Epidermal melanocyte (primary cell): ENCODE data around the gene GPR141.
"Not testable (repeated sequence)": the region's sequence is repeated elsewhere in the genome, so short reads cannot be mapped to it uniquely, and the experiment has no call there.

ENCODE experiments used
- DNase-seq: peaks from one replicate; pipeline ENCODE4 v3.0.0; 2011; ENCODE audit warnings: low spot score; ENCODE audit not compliant: insufficient read length

GPR141 gene

DNA sequence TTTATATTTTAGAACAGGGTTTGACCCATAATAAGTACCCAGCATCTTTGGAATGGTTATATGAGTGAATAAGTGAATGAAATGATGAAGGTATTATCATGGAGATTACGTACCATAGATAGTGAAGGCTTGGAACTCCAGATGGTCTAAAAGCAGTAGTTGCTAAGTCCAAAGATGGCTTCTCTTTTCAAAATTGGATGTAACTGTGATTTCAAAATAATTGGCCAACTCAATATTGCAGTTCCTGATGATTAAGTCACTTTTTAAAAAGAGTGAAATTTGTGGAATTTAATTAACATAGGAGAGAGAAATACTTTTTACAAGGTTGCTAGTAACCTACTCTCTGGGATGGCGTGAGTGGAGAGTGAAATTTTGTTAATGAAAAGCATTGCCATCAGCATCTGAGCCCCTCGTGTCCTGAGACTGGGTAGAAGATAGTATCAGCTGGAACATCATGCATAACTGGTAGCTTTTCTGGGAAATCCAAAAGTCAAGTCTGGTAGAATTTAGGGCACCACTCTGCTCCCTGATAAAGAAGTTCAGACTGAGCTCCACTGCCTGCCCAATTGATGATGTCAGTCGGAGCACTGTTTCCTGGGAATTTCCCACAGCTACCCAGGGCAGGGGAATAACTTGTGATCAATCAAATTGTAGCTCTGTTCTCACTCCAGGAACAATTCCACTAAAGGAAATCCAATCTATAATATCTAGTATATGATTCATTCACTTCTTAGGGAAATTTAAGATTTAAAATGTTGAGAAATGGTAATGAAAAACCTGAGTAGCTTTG is 3.2 kb downstream of the GPR141 start:
- DNase-seq: no peak

DNA sequence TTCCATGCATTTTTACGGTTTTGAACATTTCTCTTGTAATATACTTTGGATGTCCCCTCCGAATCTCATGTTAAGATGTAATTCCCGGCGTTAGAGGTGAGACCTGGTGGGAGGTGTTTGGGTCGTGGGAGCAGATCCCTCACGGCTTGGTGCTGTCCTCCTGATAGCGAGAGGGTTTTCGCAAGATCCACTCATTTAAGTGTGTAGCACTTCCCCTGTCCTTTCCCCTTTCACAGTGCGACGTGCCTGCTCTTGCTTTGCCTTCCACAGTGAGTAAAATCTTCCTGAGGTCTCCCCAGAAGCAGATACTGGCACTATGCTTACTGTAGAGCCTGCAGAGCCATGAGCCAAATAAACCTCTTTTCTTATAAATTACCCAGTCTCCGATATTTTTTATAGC is 6.6 kb downstream of the GPR141 start:
- no peak for DNase-seq

DNA sequence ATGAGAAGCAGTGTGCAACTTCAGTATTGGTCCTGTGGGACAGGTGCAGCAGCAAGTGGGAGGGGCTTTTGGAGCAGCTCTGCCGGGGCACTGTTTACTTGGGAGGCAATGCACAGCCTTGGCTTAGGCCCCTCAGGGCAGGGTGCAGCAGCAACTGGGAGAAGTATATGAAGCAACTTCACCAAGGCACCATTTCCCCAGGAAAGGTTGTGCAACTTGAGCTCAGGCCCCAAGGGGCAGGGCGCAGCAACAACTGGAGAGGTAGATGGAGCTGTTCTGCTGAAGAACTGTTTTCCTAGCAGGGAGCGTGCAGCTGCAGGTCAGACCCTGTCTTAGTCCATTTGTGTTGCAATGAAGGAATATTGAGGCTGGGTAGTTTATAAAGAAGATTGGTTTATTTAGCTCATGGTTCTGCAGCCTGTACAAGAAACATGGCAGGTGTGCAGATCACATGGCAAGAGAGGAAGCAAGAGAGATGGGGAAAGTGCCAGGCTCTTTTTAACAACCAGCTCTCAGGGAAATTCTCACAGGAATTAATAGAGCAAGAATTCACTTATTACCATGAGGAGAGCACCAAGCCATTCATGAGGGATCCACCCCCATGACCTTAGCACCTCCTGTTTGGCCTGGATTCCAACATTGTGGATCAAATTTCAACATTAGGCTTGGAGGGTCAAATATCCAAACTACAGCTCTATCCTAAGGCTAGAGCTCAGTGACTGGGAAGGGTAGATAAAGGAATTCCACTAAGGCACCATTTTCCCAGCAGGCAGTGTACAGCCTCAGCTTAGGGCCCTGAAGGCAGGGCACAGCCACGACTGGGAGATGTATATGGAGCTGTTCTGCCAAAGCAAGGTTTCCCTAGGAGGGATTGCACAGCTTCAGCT is 10.9 kb downstream of the GPR141 start:
- DNase-seq: no peak

DNA sequence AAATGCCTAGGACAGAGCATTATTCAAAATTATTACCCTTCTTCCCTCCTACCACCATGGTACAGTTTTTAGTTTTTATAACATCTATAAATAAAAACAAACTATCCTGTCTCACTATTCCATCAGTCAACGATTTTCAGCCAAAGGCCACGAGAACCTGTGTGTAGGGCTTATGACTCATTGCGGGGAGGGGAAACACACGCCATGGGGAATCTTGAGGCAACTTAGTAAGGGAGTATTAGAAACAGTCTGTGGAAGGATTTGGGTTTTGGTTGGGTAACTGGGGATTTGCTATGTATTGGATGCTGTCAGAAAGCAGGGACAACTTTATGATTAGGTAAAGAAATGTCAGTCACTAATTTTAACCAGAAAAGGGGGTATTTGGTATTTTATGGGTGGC is 14.7 kb downstream of the GPR141 start:
- no peak for DNase-seq

DNA sequence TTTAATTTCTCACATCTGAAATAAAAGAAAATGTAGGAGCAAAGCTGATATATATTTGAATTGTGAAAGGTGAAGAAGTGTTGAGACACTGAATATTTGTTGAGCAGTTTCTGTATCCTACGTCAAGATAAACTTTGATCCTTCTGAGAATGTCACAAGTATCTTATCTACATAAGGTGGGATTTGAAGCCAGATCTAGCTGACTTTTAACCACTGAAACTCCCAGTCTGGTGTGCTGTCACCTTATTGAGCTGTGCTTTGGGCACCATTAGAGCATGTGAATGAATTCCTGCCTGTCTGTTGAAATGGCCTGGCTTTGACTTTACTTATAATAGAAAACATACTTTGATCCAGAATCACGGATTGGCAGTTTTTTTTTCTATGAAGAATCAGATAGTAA is 15.2 kb downstream of the GPR141 start:
- no peak for DNase-seq

DNA sequence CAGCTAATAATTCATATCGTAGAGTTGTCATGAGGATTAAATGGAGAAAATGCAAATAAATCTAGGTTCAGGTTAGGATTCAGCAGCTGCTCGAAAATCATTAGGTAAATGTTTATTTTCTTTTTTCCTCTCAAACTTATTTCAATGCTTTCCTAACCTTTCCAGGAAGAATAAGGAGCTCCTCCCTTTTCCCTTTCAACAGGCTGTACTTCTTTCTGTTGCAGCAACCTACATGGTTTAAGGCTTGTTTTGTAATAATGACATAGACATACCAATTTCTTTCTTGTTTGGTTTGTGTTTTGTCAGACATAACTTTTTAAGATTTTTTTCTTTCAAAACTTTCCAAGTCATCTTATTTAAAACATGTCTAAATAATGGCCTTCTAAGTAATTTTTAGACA is 18.2 kb downstream of the GPR141 start:
- DNase-seq: no peak

DNA sequence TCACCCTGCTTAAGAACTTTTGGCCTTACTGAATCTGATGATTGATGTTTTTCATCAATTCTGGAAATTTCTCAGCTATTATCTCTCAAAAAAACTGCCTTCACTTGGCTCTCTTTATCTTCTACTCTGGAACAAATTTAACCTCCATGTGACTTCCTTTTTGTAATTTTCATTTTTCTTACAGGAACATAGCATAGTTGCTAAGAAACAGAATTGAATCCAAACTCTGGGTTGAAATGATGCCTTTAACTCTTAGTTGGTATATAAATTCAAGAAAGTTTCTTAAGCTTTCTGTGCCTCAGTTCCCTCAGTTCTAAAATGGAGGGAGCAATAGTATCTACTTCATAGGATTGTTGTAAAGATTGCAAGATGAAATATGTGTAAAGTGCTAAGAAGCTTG is 19.8 kb downstream of the GPR141 start:
- DNase-seq: no peak

DNA sequence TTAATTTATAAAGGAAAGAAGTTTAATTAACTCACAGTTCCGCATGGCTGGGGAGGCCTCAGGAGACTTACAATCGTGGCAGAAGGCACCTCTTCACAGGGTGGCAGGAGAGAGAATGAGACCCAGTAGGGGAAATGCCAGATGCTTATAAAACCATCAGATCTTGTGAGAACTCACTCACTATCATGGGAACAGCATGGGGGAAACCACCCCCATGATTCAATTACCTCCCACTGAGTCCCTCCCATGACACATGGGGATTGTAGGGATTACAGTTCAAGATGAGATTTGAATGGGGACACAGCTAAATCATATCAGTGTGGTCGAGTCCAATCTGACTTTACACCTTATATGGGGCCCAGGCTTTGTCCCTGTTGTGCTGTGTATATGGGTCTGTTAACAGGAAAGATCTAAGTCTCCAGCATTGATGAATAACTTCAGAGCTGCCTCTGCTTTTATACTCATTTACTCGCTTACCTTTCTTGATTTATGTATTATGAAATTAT is 20.8 kb downstream of the GPR141 start:
- DNase-seq: not testable (repeated sequence)

DNA sequence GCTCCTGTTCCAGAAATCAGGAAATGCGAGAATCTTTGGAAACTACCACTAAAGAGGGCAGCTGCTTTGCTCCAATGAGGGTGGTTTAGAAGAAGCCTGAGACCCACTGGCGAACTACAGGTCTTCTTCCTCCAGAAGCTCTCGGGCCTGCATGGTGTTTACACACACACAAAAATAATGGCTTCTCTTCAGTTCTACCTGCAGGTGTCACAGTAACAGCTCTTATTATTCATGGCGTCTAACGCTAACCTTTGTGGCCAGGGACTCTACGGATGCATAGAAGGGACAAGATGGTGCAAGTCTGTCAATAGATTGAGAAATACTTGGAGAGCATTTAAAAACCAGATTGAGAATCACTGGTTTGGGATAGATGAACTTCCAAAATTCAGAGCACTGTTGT is 22.4 kb downstream of the GPR141 start:
- DNase-seq: no peak

DNA sequence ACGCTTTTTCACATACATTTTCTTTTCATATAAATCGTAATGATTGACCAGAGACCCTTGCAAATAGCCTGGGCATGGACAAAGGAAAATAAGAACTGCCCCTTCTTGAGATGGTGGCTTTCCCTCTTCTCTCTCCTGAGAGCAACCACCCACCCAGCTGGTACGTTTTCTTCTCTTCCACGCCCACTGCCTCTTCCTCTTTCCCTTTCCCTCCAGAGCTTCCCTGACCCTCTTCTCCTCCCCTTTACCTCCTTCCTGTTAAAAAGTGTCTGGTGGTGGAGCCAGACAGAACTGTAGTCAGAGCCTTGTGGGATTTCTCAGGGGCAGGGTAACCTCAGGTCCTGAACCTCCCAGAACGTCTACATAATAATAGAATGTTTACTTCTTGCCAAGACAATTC is 23.2 kb downstream of the GPR141 start:
- DNase-seq: no peak

DNA sequence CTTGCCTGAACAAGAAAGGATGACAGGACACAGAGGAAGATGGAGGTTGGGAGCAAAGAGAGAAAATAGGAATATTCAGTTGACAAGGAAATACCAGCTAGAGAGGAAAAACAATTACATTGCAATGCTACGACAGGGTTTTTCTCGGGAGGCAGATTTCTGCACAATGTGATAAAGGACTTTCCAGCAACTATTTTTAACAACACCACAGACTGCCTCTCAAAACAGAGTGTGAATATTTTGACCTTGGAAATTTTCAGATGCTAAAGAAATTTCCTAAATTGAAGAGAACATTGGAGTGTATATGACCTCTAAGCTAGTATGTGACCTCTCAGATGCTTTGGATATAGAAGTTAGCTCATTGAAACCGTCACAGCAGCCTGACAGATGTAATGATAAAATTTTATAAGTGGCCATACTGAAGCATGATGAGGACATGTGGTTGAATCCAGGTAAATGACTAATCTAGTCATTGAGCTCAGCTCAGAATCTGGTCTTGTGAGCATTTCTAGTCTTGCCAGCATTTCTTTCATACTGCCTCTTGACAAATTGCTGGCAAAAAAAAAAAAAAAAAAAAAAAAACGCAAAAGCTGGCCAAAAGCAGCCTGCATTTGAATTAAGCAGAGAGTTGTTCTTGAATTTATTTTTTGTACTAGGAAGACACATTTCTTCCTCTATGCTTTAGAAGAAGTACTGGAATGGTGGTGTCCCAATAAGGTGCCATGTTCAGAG is 24.4 kb downstream of the GPR141 start:
- DNase-seq: no peak

DNA sequence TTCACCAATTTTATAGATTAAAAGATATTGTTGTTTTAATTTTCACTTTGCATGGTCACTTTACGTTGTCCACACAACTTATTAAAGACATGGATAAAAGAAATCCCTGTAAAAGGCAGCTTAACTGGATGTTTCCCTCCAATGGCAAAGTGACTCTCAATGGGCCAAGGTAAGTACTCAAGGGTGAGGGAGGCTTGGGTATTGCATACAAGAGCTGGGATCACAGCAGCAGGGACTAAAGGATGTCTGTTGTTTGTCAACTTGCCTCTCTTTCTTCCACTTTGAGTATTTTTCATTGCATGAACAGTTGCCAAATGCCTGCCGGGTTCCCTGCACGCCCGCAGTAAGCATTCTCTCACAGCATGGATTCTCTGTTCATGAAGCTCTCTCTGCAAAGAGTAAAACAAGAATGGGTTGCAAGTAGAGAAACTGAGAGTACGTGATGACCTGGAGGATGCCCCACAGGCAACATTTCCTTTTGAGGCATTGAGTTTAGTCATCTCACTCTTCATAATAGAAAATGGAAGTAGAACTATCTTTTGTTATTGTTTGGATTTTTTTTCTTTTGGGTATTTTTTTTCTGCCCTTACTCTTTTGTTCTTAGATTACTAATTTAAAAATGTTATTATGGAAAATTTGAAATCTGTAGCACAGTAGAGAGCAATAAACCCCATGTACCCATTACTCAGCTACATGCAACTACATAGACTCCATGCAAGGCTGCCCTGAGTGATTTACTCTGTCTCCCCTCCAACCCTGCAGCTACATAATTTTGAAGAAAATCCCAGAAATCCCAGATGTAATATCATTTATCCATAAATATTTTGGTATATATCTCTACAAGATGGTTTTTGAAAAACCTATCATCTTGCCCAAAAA is 26.3 kb downstream of the GPR141 start:
- no peak for DNase-seq

DNA sequence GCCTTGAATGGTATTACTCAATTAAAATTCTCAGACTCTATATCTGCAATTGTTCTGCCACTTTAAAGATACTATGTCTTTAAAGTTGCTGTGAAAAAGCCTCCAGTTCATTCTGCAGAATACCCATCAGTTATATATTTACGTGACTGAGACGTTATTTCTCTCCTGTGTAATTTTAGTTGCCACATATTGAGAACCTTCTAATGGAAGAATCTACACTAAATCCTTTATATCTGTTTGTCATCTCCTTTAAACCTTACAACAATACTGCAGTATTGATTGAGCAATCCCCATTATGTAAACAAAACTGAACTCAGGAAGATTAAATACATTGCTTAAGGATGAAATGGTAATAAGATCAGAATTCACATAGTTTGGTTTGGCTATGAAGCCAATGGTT is 30.0 kb downstream of the GPR141 start:
- no peak for DNase-seq

DNA sequence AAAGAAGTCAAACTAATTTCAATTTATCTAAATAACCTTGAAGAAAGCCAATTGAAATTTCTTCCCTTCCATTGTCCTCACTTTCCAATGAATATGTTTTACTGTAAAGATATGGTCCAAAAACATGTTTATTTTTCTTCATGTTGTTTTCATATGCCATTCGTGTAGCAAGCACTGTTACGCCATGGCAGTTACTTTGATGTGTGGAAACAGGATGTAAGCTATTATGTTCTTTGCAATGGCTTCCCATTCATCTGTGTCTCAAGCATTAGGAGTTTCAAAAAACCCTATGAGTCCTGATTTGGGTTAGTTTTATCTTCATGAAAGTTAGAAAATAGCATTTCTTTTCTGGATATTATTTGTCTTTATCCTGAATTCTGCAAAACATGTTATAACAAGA is 31.0 kb downstream of the GPR141 start:
- no peak for DNase-seq

DNA sequence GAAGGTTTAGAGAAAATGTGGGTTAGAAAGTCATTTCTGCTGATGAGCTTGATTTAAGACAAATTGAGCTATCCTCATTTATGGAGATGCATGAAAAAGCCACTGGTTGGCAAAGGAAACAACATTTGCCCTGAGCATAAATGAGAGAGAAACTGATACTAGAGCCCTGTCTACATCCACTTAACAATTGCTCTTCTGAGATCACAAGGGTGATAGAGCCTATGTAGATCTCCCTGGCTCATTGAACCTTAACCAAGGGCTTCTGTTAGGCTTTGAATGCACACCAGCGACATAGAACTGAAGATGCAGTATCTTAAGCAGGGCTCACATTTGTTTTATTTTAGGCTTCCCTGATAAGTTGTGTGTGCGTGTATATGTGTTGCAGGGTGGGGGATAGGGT is 35.0 kb downstream of the GPR141 start:
- DNase-seq: no peak

DNA sequence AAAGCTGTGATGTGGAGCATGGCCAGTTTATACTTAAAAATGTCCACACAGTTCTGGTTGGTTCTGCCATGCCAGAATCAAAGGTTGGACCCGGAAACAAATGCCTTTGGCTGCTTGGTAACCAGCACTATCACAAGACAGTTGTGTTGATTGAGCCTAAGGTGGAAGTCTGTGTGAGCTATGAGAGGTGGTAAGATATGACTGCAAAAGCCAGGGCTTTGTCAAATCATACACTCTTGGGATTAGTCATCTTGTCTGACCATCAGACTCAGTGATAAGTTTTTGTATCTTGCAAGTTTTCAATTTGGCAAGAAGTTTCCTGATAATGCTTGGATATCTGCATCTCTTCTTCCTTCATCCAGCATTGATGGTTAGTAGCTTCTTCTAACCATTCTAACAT is 35.5 kb downstream of the GPR141 start:
- no peak for DNase-seq

DNA sequence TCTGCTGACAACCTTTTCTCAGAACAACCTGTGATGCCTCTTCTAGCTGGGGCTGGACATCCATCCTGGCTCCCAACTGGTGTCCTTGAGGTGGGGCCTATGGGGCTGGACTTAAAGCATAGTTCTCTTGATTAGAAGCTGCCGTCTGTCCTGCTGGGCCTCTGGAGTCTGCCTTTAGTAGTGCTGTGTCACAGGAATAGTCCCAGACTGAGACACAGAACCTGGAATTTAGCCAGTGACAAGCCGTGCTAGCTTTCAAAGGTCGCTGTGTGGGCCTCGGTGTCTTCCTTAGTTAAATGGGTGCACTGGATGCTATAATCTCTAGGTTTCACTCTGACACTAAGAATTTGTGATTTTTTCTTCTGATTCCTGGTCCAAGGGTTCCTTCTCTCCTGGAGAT is 41.2 kb downstream of the GPR141 start:
- no peak for DNase-seq

DNA sequence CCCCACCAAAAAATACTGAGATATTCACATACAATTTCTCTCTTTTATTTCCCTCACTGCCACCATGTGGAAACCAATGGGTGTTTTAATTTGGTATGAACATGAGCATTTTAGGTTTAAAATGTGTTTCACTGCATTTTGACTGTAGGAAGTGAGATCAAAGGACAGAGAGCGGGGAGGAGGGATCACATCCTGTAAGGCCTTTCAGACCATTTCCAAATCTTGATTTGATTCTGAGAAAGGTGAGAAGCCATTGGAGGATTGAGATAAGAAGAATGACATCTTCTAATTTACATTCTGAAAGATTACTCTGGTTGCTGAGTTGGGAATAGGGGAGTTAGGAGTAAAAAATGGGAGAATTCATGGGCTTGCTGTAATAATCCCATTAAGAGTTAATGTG is 42.5 kb downstream of the GPR141 start:
- DNase-seq: no peak

DNA sequence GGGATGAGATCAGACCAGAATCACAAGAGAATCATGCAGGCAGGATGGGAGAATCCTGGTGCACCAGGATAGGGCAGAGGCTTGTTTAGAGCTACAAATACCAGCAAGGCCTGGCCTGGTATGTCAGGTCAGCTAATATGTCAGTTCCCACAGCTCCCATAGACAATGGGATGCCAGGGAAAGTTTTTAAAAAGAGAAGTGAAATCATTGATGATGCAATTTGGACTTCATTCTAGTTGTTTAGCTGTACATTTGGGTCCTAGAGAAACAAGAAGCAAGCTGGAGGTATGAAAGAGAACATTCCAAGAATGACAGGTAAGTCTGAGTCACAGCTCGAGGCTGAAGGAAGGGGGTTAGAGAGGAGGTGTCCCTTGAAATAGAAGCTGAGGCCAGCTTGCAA is 45.2 kb downstream of the GPR141 start:
- no peak for DNase-seq

DNA sequence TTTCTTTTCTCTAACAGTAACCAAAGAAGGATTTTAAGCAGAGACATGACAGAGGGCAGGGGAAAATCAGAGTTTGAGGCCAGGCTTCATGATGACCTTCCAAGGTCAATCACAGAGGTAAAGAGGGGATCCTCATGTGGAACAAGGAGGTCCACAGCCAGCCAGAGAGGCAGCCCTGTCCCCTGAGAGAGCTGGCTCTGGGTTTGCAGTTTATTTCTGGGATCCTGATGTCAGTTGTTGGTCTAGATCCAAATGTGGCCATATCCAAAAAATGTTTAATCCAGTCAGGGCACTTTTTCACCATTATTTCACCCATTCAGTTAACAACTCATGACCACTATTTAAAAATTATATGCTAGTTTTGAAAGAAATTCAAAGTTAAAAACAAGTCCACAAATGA is 45.6 kb downstream of the GPR141 start:
- DNase-seq: no peak

DNA sequence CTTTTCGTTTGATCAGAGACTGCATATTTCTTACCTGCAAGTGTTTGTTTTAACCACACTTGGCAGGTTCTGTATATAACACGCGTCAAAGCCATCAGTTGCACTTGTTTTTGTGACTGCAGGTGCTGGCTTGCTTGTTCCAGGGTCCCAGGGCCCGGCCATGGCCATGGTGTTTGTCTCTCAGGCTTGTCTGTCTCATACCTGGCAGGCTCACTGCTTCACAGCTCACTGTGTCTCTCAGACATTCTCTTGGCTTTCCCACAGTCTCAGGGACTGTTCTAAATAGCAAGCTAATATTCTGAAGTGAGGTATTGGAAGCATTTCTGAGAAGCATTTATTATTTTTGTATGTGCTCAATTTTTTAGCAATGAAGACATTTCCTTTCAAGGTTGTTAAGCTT is 46.9 kb downstream of the GPR141 start:
- DNase-seq: no peak
